Measurements from ENCODE around the gene IER3. TPM values are rescaled to one million over a fixed set of nuclear protein-coding genes. Genes with fewer than 3 reads are reported as not detected.

IER3 gene
- total and polyA plus RNA-seq, 9 of the 15 experiments (the other 6 are each of a cell fraction or from before 2014, with no cell fraction given) = 1.5 to 30.0 (median 11.5) TPM

GRCh38 chr6:30730601-30731435 is 13.5 kb downstream of the IER3 start (continued):
- TF ChIP-seq CHAMP1 (IDR thresholded peaks at IDR 0.05) (no peak), HCFC1 (IDR thresholded peaks at IDR 0.05; ENCODE audit: low read depth, low read length) (peak; percentile 35; the same call in 1 of the 2 replicates), SOX6 (IDR thresholded peaks at IDR 0.05) (0 out of 2 replicates have a peak, but pooled peaks have one; percentile 18), ZNF165 (CRISPR knock-in tag; IDR thresholded peaks at IDR 0.05; ENCODE audit: borderline replicate concordance) (no peak), THAP12 (CRISPR knock-in tag; IDR thresholded peaks at IDR 0.05) (0 out of 2 replicates have a peak, but pooled peaks have one; percentile 14), SIX5 (IDR thresholded peaks at IDR 0.05; ENCODE audit: borderline replicate concordance in 1 of 2, insufficient read depth in 1 of 2, low read depth in 1 of 2, low read length in 2 of 2) (no peak), ARID1B (IDR thresholded peaks at IDR 0.05) (no peak), ERF (CRISPR knock-in tag; IDR thresholded peaks at IDR 0.05) (no peak), FOXJ2 (tag; IDR thresholded peaks at IDR 0.05) (no peak), CHD1 (IDR thresholded peaks at IDR 0.05; ENCODE audit: low read length) (no peak), TRIM25 (IDR thresholded peaks at IDR 0.05; ENCODE audit: borderline replicate concordance) (no peak), ZNF143 (CRISPR knock-in tag; IDR thresholded peaks at IDR 0.05) (peak; percentile 44; the same call in 1 of the 2 replicates), RCOR1 (IDR thresholded peaks at IDR 0.05; ENCODE audit: borderline replicate concordance in 1 of 2, low read depth in 2 of 2, low read length in 2 of 2) (peak in 1 of 2 experiments; percentile 43; a peak in 1 of 4 replicates), ZBTB9 (CRISPR knock-in tag; IDR thresholded peaks at IDR 0.05) (no peak), NFIC (IDR thresholded peaks at IDR 0.05) (no peak)
- TF ChIP-seq, protein P1, sequence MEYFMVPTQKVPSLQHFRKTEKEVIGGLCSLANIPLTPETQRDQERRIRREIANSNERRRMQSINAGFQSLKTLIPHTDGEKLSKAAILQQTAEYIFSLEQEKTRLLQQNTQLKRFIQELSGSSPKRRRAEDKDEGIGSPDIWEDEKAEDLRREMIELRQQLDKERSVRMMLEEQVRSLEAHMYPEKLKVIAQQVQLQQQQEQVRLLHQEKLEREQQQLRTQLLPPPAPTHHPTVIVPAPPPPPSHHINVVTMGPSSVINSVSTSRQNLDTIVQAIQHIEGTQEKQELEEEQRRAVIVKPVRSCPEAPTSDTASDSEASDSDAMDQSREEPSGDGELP (CRISPR knock-in tag; IDR thresholded peaks at IDR 0.05; ENCODE audit: borderline replicate concordance) = peak; percentile 83
